Measurements from ENCODE around the gene DTX4.

DTX4 gene

GRCh38 chr11:59179121-59179520 is 7.2 kb downstream of the DTX4 start:
- Histone ChIP-seq H3K9me3 (ENCODE audit: control extremely low read depth in 1 of 5, control insufficient read depth in 4 of 5, insufficient read depth in 2 of 5, low read depth in 1 of 5, low read length in 4 of 5) (peaks cover 0 to 9% (median 5%) of the 10 kb centered on the region in 5 experiments), H3K36me3 (ENCODE audit: control insufficient read depth in 4 of 4, insufficient read depth in 4 of 4, low read length in 3 of 4) (no peaks in the 10 kb centered on the region), H3K4me3 (ENCODE audit: control insufficient read depth in 1 of 7, extremely low read depth in 1 of 7, insufficient read depth in 4 of 7, low read depth in 2 of 7, low read length in 6 of 7) (no peak overlapping the region), H3K27me3 (replicated peaks in 2 of 5; ENCODE audit: control insufficient read depth in 4 of 5, insufficient read depth in 5 of 5, low read length in 4 of 5) (peaks cover 0 to 16% (median 10%) of the 10 kb centered on the region in 5 experiments), H3K4me1 (ENCODE audit: control extremely low read depth in 1 of 4, control insufficient read depth in 4 of 4, insufficient read depth in 4 of 4, low read length in 3 of 4) (no peaks in the 10 kb centered on the region), H3K27ac (ENCODE audit: insufficient read depth in 1 of 2, low read depth in 1 of 2, low read length in 2 of 2, poor library complexity in 1 of 2, severe bottlenecking in 2 of 2) (no peak overlapping the region)
- DNase-seq = no peak
- ChIA-PET CTCF (interaction anchor here (18.7 kb wide), 1 partner anchor 28 kb away, joined by 259 read pairs; the partner anchor contains the start of gene MPEG1), POLR2A (no interaction called here)
- WGBS (ENCODE audit: insufficient coverage) = 100% methylated on average over 1 of the region's 2 CpGs

GRCh38 chr11:59180168-59180776 is 8.3 kb downstream of the DTX4 start:
- no peaks in the 10 kb centered on the region for H3K36me3 ChIP-seq (ENCODE audit: control insufficient read depth in 4 of 4, insufficient read depth in 4 of 4, low read length in 3 of 4)
- POLR2A ChIA-PET = no interaction called here

GRCh38 chr11:59180907-59181306 is 9.0 kb downstream of the DTX4 start:
- WGBS (ENCODE audit: insufficient coverage) = 100% methylated on average over 1 of the region's 2 CpGs
- DNase-seq = no peak
- Histone ChIP-seq H3K9me3 (ENCODE audit: control extremely low read depth in 1 of 5, control insufficient read depth in 4 of 5, insufficient read depth in 2 of 5, low read depth in 1 of 5, low read length in 4 of 5) (peaks cover 0 to 9% (median 5%) of the 10 kb centered on the region in 5 experiments), H3K27ac (ENCODE audit: insufficient read depth in 1 of 2, low read depth in 1 of 2, low read length in 2 of 2, poor library complexity in 1 of 2, severe bottlenecking in 2 of 2) (no peak overlapping the region), H3K36me3 (ENCODE audit: control insufficient read depth in 4 of 4, insufficient read depth in 4 of 4, low read length in 3 of 4) (no peaks in the 10 kb centered on the region), H3K4me3 (ENCODE audit: control insufficient read depth in 1 of 7, extremely low read depth in 1 of 7, insufficient read depth in 4 of 7, low read depth in 2 of 7, low read length in 6 of 7) (no peak overlapping the region), H3K4me1 (ENCODE audit: control extremely low read depth in 1 of 4, control insufficient read depth in 4 of 4, insufficient read depth in 4 of 4, low read length in 3 of 4) (no peaks in the 10 kb centered on the region), H3K27me3 (replicated peaks in 2 of 5; ENCODE audit: control insufficient read depth in 4 of 5, insufficient read depth in 5 of 5, low read length in 4 of 5) (peaks cover 0 to 4% (median 0%) of the 10 kb centered on the region in 5 experiments)
- CTCF ChIA-PET = interaction anchor here (0.7 to 18.7 kb wide), 10 partner anchors 9 to 157 kb away, joined by 3 to 259 read pairs (median 4); partner anchors contain the start of genes DTX4 and MPEG1
- POLR2A ChIA-PET = no interaction called here

More at GRCh38 chr11:59180168-59180776, 8.3 kb downstream of the DTX4 start:
- CTCF ChIA-PET = interaction anchor here (0.7 to 18.7 kb wide), 10 partner anchors 9 to 157 kb away, joined by 3 to 259 read pairs (median 4); partner anchors contain the start of genes DTX4 and MPEG1
- H3K4me3 ChIP-seq (ENCODE audit: control insufficient read depth in 1 of 7, extremely low read depth in 1 of 7, insufficient read depth in 4 of 7, low read depth in 2 of 7, low read length in 6 of 7) = no peak overlapping the region
- DNase-seq = no peak
- peaks cover 0 to 9% (median 5%) of the 10 kb centered on the region in 5 experiments for H3K9me3 ChIP-seq (ENCODE audit: control extremely low read depth in 1 of 5, control insufficient read depth in 4 of 5, insufficient read depth in 2 of 5, low read depth in 1 of 5, low read length in 4 of 5)
- WGBS (ENCODE audit: insufficient coverage) = 88% methylated on average over 1 of the region's 2 CpGs
- H3K27me3 ChIP-seq (replicated peaks in 2 of 5; ENCODE audit: control insufficient read depth in 4 of 5, insufficient read depth in 5 of 5, low read length in 4 of 5) = peaks cover 0 to 6% (median 2%) of the 10 kb centered on the region in 5 experiments
- H3K4me1 ChIP-seq (ENCODE audit: control extremely low read depth in 1 of 4, control insufficient read depth in 4 of 4, insufficient read depth in 4 of 4, low read length in 3 of 4) = no peaks in the 10 kb centered on the region
- no peak overlapping the region for H3K27ac ChIP-seq (ENCODE audit: insufficient read depth in 1 of 2, low read depth in 1 of 2, low read length in 2 of 2, poor library complexity in 1 of 2, severe bottlenecking in 2 of 2)

GRCh38 chr11:59181746-59182456 is 10.0 kb downstream of the DTX4 start:
- Histone ChIP-seq H3K36me3 (ENCODE audit: control insufficient read depth in 4 of 4, insufficient read depth in 4 of 4, low read length in 3 of 4) (no peaks in the 10 kb centered on the region), H3K27ac (ENCODE audit: insufficient read depth in 1 of 2, low read depth in 1 of 2, low read length in 2 of 2, poor library complexity in 1 of 2, severe bottlenecking in 2 of 2) (no peak overlapping the region), H3K9me3 (ENCODE audit: control extremely low read depth in 1 of 5, control insufficient read depth in 4 of 5, insufficient read depth in 2 of 5, low read depth in 1 of 5, low read length in 4 of 5) (peaks cover 0 to 9% (median 5%) of the 10 kb centered on the region in 5 experiments), H3K4me1 (ENCODE audit: control extremely low read depth in 1 of 4, control insufficient read depth in 4 of 4, insufficient read depth in 4 of 4, low read length in 3 of 4) (no peaks in the 10 kb centered on the region), H3K4me3 (ENCODE audit: control insufficient read depth in 1 of 7, extremely low read depth in 1 of 7, insufficient read depth in 4 of 7, low read depth in 2 of 7, low read length in 6 of 7) (no peak overlapping the region), H3K27me3 (replicated peaks in 2 of 5; ENCODE audit: control insufficient read depth in 4 of 5, insufficient read depth in 5 of 5, low read length in 4 of 5) (peaks cover 0 to under 1% (median 0%) of the 10 kb centered on the region in 5 experiments)
- DNase-seq = no peak
- CTCF ChIA-PET = interaction anchor here (1.0 to 7.7 kb wide), 5 partner anchors 11 to 156 kb away, joined by 3 to 57 read pairs (median 3); partner anchors contain the start of genes DTX4 and FAM111A
- POLR2A ChIA-PET = no interaction called here
- WGBS (ENCODE audit: insufficient coverage) = 95% methylated on average over 27 of the region's 33 CpGs

- CTCF ChIA-PET = interaction anchor here (0.9 to 7.7 kb wide), 5 partner anchors 11 to 40 kb away, joined by 3 to 57 read pairs (median 3); partner anchors contain the start of genes DTX4 and FAM111A
- DNase-seq = no peak
- POLR2A ChIA-PET = no interaction called here
- peaks cover 0 to 9% (median 5%) of the 10 kb centered on the region in 5 experiments for H3K9me3 ChIP-seq (ENCODE audit: control extremely low read depth in 1 of 5, control insufficient read depth in 4 of 5, insufficient read depth in 2 of 5, low read depth in 1 of 5, low read length in 4 of 5)
- no peaks in the 10 kb centered on the region for H3K36me3 ChIP-seq (ENCODE audit: control insufficient read depth in 4 of 4, insufficient read depth in 4 of 4, low read length in 3 of 4)
- 96% methylated on average over 4 of the region's 4 CpGs for WGBS (ENCODE audit: insufficient coverage)
- no peaks in the 10 kb centered on the region for H3K4me1 ChIP-seq (ENCODE audit: control extremely low read depth in 1 of 4, control insufficient read depth in 4 of 4, insufficient read depth in 4 of 4, low read length in 3 of 4)
- no peak overlapping the region for H3K27ac ChIP-seq (ENCODE audit: insufficient read depth in 1 of 2, low read depth in 1 of 2, low read length in 2 of 2, poor library complexity in 1 of 2, severe bottlenecking in 2 of 2)
- H3K4me3 ChIP-seq (ENCODE audit: control insufficient read depth in 1 of 7, extremely low read depth in 1 of 7, insufficient read depth in 4 of 7, low read depth in 2 of 7, low read length in 6 of 7) = no peak overlapping the region
- no peaks in the 10 kb centered on the region for H3K27me3 ChIP-seq (replicated peaks in 2 of 5; ENCODE audit: control insufficient read depth in 4 of 5, insufficient read depth in 5 of 5, low read length in 4 of 5)
Measured at GRCh38 chr11:59182457-59183151, 10.7 kb downstream of the DTX4 start.

- no peak for DNase-seq
- ChIA-PET CTCF (interaction anchor here (1.2 to 7.7 kb wide), 3 partner anchors 9 to 17 kb away, joined by 3 to 57 read pairs (median 24); partner anchors contain the start of gene DTX4), POLR2A (no interaction called here)
- Histone ChIP-seq H3K27me3 (replicated peaks in 2 of 5; ENCODE audit: control insufficient read depth in 4 of 5, insufficient read depth in 5 of 5, low read length in 4 of 5) (no peaks in the 10 kb centered on the region), H3K27ac (ENCODE audit: insufficient read depth in 1 of 2, low read depth in 1 of 2, low read length in 2 of 2, poor library complexity in 1 of 2, severe bottlenecking in 2 of 2) (no peak overlapping the region), H3K36me3 (ENCODE audit: control insufficient read depth in 4 of 4, insufficient read depth in 4 of 4, low read length in 3 of 4) (no peaks in the 10 kb centered on the region), H3K4me3 (ENCODE audit: control insufficient read depth in 1 of 7, extremely low read depth in 1 of 7, insufficient read depth in 4 of 7, low read depth in 2 of 7, low read length in 6 of 7) (no peak overlapping the region), H3K4me1 (ENCODE audit: control extremely low read depth in 1 of 4, control insufficient read depth in 4 of 4, insufficient read depth in 4 of 4, low read length in 3 of 4) (no peaks in the 10 kb centered on the region), H3K9me3 (ENCODE audit: control extremely low read depth in 1 of 5, control insufficient read depth in 4 of 5, insufficient read depth in 2 of 5, low read depth in 1 of 5, low read length in 4 of 5) (peaks cover 0 to 9% (median 5%) of the 10 kb centered on the region in 5 experiments)
- 100% methylated on average over 1 of the region's 1 CpG for WGBS (ENCODE audit: insufficient coverage)
Measured at GRCh38 chr11:59183771-59184170, 11.8 kb downstream of the DTX4 start.

All from common myeloid progenitor, CD34-positive (primary cell).